ENCODE data around the gene BTG4.

The BTG4 gene

DNA sequence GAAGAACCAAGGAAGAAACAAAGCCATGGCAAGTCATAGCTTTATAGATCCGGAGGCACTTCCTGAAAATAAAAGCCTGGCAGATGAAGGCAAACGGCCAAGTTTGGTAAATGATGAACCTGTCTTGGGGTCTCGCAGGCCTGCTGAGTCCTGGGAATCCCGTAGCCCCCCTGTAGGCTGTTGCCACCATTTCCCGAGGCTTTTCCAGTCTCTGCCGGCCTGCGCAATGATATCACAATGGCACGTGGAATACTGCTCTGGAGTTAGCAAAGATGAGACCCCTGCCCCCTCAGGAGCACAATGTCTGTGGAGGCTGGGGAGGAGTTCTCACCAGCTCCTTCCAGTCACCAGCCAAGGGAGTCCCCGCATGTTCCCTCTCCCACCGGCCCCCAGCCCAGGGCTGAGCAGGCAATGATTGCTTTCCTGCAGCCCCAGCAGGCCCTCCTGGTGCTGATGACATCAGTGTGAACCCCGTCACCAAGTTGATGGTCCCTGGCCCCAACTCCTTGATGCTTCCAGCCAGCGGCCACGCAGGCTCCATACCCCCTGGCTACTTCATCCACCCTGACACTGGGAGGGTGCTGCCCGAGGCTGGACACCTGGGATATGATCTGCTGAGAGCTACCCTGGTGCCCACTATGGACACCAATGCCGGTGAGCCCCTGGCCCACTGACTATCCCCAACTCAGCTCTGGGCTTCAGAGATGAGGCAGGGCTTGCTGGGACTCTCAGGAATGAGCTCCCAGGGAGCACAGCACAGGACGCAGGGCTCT lies 55.9 kb downstream of the BTG4 start:
- no peaks in the 10 kb centered on the region for H3K36me3 ChIP-seq (ENCODE audit: control insufficient read depth, insufficient read depth, low read length)
- H3K27ac ChIP-seq (ENCODE audit: low read depth, low read length) = no peak overlapping the region
- no peak overlapping the region for H3K9ac ChIP-seq (ENCODE audit: low read length)
- H3K27me3 ChIP-seq (ENCODE audit: control insufficient read depth, insufficient read depth, low read length) = no peaks in the 10 kb centered on the region
- peaks cover 3% of the 10 kb centered on the region for H3K4me1 ChIP-seq (ENCODE audit: control insufficient read depth, insufficient read depth, low read length)
- no peak overlapping the region for H3K4me3 ChIP-seq (ENCODE audit: low read length)

DNA sequence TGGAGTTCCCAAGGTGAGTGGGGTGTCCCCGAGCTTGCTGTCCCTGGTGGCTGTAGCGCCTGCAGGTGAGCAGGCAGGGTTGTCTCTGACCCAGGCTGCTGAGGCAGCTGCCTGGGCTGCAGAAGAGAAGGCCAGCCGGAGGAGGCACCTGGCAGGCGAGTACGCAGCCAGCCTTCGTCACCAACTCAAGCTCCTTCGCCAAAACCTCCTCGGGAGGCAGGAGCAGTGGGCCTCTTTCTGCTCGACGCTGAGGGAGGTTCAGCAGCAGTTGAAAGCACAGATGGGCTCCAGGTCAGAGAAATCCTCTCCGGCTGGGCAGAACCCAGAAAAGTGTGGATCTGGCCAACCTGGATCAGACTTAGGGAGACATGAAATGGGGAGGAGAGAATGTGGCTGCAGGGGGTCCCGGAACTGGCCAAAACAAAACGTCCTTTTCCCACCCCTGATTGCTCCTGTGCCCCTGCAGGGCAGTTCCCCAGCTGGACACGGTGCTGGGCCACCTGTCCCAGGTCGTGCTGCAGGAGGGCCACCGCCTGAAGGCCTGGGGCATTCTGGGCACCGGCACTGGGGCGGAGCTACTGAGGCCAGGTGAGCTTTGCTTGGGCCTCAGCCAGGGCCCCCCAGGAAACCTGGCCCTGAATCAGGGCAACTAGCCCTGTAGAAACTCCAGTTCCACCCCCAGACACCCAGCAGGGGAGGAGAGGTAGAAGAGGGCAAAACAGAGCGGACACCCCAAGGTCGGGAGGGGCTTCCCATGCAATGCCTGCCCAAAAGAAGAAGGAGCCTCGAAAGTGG lies 56.7 kb downstream of the BTG4 start:
- H3K4me3 ChIP-seq (ENCODE audit: low read length) = no peak overlapping the region
- H3K36me3 ChIP-seq (ENCODE audit: control insufficient read depth, insufficient read depth, low read length) = no peaks in the 10 kb centered on the region
- no peaks in the 10 kb centered on the region for H3K4me1 ChIP-seq (ENCODE audit: control insufficient read depth, insufficient read depth, low read length)
- H3K9ac ChIP-seq (ENCODE audit: low read length) = no peak overlapping the region
- H3K27ac ChIP-seq (ENCODE audit: low read depth, low read length) = no peak overlapping the region
- no peaks in the 10 kb centered on the region for H3K27me3 ChIP-seq (ENCODE audit: control insufficient read depth, insufficient read depth, low read length)

DNA sequence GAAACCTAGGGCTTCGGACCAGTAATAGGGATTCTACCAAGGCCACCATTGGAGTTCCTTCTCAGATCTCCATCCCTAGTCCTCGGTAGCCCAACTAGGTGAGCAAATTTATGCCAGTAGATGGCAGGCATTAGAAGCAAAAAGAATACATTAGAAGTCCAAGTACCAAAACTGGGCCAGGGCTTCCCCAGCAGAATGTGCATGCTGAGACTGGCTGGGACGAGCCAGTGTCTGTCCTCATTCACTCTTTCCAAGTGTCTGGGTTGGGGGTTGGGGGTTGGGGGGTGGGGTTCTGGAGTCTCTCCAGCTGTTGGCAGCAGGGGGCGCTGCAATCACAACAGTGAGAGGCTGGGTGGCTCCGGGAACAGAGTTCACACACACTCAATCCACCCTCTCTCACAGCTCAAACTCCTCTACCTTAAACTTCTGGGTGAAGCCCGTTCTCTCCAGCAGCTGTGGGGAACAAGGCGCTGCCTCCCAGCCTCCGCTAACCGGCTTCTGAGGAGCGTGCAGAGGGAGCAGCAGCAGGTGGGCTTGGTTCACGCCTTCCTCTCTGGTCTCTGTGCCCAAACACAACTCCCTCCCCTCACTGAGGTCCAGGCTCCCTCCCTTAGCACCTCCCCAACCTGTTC lies 57.5 kb downstream of the BTG4 start:
- Histone ChIP-seq H3K4me3 (ENCODE audit: low read length) (no peak overlapping the region), H3K36me3 (ENCODE audit: control insufficient read depth, insufficient read depth, low read length) (no peaks in the 10 kb centered on the region), H3K27me3 (ENCODE audit: control insufficient read depth, insufficient read depth, low read length) (no peaks in the 10 kb centered on the region), H3K27ac (ENCODE audit: low read depth, low read length) (no peak overlapping the region), H3K4me1 (ENCODE audit: control insufficient read depth, insufficient read depth, low read length) (no peaks in the 10 kb centered on the region), H3K9ac (ENCODE audit: low read length) (no peak overlapping the region)

DNA sequence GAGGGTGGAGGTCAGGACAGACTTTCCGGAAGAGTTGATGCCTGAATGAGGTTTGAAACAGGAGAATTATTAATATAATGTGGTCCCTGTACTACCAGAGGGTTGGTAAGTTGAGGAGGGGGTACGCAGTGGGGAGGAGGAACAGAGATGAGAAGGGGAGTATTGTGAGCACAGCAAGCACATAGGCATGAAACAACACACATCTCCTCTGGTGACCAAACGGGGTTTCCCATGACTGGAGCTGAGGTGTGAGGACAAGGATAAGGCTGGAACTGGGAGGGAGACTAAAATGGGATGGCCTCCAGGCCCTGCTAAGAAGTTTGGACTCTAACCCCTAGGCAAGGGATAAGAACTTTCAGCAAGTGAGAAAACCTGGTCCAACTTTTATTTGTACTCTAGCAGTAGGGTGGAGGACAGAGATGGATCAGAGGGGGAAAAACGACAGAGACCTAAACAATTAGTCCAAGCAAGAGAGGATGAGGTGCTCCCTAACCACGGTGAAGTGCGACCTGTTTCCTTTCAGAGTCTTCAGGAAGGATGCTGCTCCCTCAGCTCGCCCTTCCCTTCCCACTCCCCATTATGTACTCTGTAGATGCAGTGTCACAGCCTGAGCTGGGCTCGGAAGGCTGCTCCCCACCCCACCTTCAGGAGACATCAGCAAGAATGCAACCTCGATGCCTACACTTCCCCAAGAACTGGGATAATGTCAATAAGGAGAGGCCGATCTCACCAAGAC lies 59.2 kb downstream of the BTG4 start:
- Histone ChIP-seq H3K27me3 (ENCODE audit: control insufficient read depth, insufficient read depth, low read length) (no peaks in the 10 kb centered on the region), H3K9ac (ENCODE audit: low read length) (no peak overlapping the region), H3K36me3 (ENCODE audit: control insufficient read depth, insufficient read depth, low read length) (no peaks in the 10 kb centered on the region), H3K4me1 (ENCODE audit: control insufficient read depth, insufficient read depth, low read length) (no peaks in the 10 kb centered on the region), H3K27ac (ENCODE audit: low read depth, low read length) (no peak overlapping the region), H3K4me3 (ENCODE audit: low read length) (no peak overlapping the region)

DNA sequence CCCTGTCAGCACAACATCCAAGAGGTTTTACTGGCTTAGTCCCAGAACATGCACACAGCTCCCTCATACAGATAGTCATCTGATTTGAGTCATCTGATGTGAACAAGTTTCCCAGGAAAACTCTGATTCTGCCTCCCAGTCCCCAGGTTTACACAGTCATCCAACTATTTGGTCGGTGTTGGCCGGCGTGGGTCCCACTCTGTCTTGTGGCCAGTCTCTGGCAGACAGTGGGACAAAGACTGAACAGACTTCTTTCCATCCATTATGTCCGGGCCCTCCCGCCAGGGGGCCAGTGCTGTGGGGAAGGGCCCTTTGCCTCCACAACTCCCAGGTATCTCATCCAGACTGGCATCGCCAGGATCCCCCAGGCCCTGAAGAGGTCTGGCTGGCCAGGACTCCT lies 60.0 kb downstream of the BTG4 start:
- no peak overlapping the region for H3K27ac ChIP-seq (ENCODE audit: low read depth, low read length)

DNA sequence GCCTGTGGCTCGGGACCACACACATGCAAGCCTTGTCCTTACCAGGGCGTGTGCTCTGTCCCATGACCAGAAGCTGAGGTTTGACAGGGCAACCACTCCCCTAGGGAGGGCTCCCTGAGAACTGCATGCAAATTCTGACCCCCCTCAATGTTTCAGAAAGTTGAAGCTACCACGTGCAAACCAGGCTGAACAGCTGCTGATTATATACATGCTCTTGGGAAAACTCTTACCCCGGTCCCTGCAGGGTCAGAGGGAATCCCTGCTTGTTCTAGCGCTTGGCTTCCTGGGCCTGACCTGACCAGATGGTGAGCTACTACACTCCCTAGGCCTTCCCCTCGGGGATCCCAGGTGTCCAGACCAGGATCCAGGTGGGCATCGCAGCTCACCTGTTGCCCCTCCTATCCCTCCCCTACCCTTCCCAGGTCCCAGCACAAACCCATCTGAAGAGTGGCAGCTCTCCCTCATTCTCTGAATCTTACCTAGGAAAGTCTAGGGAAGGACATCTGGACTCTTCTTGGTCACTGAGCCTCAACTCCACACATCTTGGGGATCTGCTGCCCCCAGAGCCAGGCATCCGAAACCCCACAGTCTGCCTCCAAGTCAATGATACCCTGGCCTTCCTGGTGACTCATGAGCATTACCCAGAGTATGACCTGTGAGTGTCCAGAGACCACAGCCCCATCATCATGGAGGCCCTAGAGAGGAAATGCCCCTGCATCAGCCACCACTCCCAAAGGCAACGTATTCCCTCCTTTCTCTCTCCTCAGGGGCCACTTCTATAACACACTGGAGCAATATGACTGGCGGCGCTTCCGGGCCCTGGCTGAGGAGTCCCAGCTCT lies 61.5 kb downstream of the BTG4 start:
- no peak overlapping the region for H3K27ac ChIP-seq (ENCODE audit: low read depth, low read length)
- H3K4me3 ChIP-seq (ENCODE audit: low read length) = no peak overlapping the region
- H3K27me3 ChIP-seq (ENCODE audit: control insufficient read depth, insufficient read depth, low read length) = no peaks in the 10 kb centered on the region
- no peaks in the 10 kb centered on the region for H3K4me1 ChIP-seq (ENCODE audit: control insufficient read depth, insufficient read depth, low read length)
- no peaks in the 10 kb centered on the region for H3K36me3 ChIP-seq (ENCODE audit: control insufficient read depth, insufficient read depth, low read length)
- H3K9ac ChIP-seq (ENCODE audit: low read length) = no peak overlapping the region

More for the DNA sequence above, 60.0 kb downstream of the BTG4 start:
- H3K4me3 ChIP-seq (ENCODE audit: low read length) = no peak overlapping the region
- H3K9ac ChIP-seq (ENCODE audit: low read length) = no peak overlapping the region
- H3K27me3 ChIP-seq (ENCODE audit: control insufficient read depth, insufficient read depth, low read length) = no peaks in the 10 kb centered on the region
- H3K4me1 ChIP-seq (ENCODE audit: control insufficient read depth, insufficient read depth, low read length) = no peaks in the 10 kb centered on the region
- no peaks in the 10 kb centered on the region for H3K36me3 ChIP-seq (ENCODE audit: control insufficient read depth, insufficient read depth, low read length)

DNA sequence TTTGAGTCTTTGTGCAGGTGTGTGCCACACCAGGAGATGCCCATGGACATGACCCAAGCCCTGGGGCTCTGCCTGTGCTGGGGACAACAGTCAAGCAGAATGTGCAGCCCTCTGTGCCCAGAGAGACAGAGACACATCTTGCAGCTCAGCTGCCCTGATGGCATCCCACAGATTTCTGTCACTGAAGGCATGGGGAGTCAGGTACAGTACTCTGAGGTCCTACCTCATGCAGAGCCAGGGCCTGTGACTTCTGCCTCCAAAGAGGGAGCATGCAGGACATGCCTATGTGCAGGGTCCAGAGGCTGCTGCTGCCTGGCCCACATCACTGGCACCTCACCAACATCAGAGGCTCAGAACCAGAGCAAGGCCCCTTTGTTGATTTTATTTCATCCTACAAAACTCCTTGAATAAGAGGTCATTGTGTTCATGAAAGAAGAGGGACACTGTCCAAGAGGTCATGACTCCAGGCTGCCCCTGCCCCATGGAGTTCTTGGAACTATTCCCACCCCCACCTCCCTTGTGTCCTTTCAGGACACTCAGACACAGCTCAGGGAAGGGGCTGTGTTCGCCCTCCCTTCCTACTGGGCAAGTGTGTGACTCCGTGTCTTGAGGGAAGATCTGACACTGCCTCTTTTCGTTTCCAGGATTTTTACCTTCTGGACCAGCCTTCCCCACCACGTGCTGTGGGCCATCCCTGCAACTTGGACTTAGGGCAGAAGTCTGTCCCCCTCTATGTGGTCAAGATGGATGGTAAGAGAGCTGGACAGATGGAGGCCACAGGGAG lies 62.3 kb downstream of the BTG4 start:
- Histone ChIP-seq H3K9ac (ENCODE audit: low read length) (no peak overlapping the region), H3K27me3 (ENCODE audit: control insufficient read depth, insufficient read depth, low read length) (no peaks in the 10 kb centered on the region), H3K4me1 (ENCODE audit: control insufficient read depth, insufficient read depth, low read length) (no peaks in the 10 kb centered on the region), H3K36me3 (ENCODE audit: control insufficient read depth, insufficient read depth, low read length) (no peaks in the 10 kb centered on the region), H3K4me3 (ENCODE audit: low read length) (no peak overlapping the region), H3K27ac (ENCODE audit: low read depth, low read length) (no peak overlapping the region)

DNA sequence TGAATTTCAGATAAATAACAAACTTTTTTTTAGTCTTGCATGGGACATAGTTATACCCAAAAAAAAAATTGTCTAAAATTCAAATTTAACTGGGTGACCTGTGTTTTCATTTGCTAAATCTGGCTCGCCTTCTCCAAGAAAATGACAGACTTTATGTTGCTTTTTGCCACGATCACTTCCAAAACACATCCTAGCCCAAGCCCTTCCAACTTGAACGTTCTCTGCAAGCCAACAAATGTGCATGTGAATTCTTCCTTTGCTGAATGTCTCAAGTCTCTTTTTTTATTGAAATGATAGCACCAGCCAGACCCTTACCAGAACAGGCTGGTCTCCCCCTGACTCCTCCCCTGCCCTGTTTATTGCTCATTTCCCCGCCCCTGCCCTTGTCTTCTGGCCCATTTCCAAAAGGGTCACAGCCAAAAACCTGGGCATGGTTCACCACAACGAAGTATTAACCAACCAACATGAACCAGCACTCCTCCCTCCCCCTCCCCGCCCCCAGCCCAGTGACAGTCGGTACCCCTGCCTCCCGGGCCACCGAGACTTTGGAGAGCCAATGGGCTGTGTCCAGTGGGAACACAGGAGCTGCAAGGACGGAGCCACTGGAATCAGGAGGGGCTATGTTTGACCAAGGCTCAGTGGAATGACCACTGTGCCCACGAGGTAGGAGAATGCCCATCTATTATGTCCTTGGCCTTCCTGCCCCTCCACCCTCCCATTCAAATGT lies 63.2 kb downstream of the BTG4 start:
- Histone ChIP-seq H3K4me1 (ENCODE audit: control insufficient read depth, insufficient read depth, low read length) (no peaks in the 10 kb centered on the region), H3K27me3 (ENCODE audit: control insufficient read depth, insufficient read depth, low read length) (no peaks in the 10 kb centered on the region), H3K27ac (ENCODE audit: low read depth, low read length) (no peak overlapping the region), H3K9ac (ENCODE audit: low read length) (no peak overlapping the region), H3K36me3 (ENCODE audit: control insufficient read depth, insufficient read depth, low read length) (no peaks in the 10 kb centered on the region), H3K4me3 (ENCODE audit: low read length) (no peak overlapping the region)

DNA sequence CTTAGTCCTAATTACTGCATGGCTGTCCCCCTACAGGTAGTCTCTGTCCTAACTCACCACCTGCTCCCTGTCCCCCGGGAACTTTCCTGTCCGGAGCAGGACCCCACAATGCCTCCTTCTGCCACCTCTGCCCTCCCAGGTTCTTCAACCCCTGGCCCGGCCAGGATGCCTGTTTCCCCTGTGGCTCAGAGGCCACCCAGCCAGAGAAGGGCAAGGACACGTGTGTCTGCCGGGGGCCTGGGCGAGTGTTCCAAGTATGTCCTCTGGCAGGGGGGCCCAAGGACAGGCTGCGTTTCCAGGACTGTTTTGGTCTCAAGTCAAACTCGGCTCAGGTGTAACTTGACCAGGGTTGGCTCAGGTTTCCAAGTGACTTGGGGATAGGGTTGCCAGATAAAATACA lies 63.8 kb downstream of the BTG4 start:
- Histone ChIP-seq H3K4me3 (ENCODE audit: low read length) (no peak overlapping the region), H3K36me3 (ENCODE audit: control insufficient read depth, insufficient read depth, low read length) (no peaks in the 10 kb centered on the region), H3K9ac (ENCODE audit: low read length) (no peak overlapping the region), H3K27ac (ENCODE audit: low read depth, low read length) (no peak overlapping the region), H3K4me1 (ENCODE audit: control insufficient read depth, insufficient read depth, low read length) (no peaks in the 10 kb centered on the region), H3K27me3 (ENCODE audit: control insufficient read depth, insufficient read depth, low read length) (no peaks in the 10 kb centered on the region)

DNA sequence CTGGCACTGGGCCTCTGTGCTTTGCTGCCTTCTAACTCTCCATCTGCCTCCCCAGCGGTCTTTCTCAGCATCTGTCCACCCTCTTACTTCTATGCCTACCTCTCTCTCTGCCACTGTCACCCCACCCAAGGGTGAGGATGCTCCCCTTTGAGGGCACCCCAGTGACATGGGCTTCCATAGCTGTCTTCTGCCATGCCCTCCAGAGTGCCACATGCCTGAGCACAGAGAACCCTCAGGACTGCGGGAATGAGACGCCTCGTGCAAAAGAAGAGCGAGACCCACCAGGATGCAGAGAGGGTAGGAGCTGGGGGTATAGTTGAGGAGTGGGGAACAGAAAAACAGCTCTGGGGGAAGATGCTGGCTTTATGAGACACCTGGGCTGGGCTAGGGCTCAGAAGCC lies 64.3 kb downstream of the BTG4 start:
- H3K27ac ChIP-seq (ENCODE audit: low read depth, low read length) = no peak overlapping the region
- H3K4me3 ChIP-seq (ENCODE audit: low read length) = no peak overlapping the region
- H3K4me1 ChIP-seq (ENCODE audit: control insufficient read depth, insufficient read depth, low read length) = no peaks in the 10 kb centered on the region
- no peak overlapping the region for H3K9ac ChIP-seq (ENCODE audit: low read length)
- H3K36me3 ChIP-seq (ENCODE audit: control insufficient read depth, insufficient read depth, low read length) = no peaks in the 10 kb centered on the region
- H3K27me3 ChIP-seq (ENCODE audit: control insufficient read depth, insufficient read depth, low read length) = no peaks in the 10 kb centered on the region

DNA sequence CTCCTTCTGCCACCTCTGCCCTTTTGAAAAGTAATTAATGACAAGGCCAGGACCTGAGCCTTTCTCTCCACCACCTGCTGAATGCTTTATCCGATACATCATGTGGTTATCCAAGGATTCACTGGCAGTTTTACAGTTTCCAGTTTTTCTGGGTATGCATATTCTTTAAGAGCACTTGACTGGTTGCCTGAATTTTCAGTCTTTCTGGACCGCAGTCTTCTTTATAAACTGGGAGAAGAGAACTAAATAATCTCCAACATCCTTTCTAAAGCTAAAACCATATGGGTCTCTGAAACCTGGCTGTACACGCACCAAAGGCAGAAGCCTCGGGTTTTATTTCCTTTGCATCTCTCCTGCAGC lies 65.1 kb downstream of the BTG4 start:
- Histone ChIP-seq H3K27ac (ENCODE audit: low read depth, low read length) (no peak overlapping the region), H3K9ac (ENCODE audit: low read length) (no peak overlapping the region), H3K27me3 (ENCODE audit: control insufficient read depth, insufficient read depth, low read length) (no peaks in the 10 kb centered on the region), H3K4me1 (ENCODE audit: control insufficient read depth, insufficient read depth, low read length) (no peaks in the 10 kb centered on the region), H3K36me3 (ENCODE audit: control insufficient read depth, insufficient read depth, low read length) (no peaks in the 10 kb centered on the region), H3K4me3 (ENCODE audit: low read length) (no peak overlapping the region)
